HG02885 (cell line): Measurements from ENCODE around the gene ETS2.
A peak's percentile ranks its signal among the peaks of the same experiment; 100 is the strongest.

Experiments
- ATAC-seq: cut with Tn5 transposase; IDR thresholded peaks from one replicate; pipeline ENCODE4 v1.9.1; 2021; ENCODE audit warnings: mild to moderate bottlenecking; ENCODE audit not compliant: unreplicated experiment, poor library complexity

The ETS2 gene

DNA sequence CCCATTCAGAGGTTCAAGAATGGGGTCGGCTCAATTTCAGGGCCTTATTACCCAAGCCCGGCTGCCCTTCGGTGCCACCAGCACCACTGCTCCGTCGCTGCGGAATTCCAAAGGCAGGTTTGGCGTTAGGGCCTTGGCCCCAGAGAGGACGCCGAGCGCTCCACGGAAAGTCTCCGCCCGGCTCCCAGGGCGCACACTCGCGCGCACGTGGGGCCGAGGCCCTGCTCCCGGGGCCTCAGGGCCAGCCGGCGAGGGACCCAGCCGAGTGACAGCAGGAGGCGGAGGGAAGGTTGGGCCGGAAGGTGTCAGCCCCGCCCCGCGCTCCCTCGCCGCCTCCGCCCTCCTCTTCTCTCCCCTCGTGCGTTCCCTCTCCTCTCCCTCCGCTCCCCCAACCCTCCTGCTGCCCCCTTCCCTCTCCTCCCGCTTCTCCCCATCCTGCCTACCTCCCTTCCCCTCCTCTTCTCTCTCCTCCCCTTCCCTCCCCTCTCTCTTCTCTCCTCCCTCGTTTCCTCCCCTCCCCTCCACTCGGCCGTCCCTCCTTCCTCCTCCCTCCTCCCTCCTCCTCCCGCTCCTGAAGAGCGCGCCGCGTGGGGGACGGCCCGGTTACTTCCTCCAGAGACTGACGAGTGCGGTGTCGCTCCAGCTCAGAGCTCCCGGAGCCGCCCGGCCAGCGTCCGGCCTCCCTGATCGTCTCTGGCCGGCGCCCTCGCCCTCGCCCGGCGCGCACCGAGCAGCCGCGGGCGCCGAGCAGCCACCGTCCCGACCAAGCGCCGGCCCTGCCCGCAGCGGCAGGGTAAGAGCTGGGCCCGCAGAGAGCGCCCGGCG is at the start of gene ETS2:
Gene ETS2 (plus strand): TSS at position 602 of the 825 bp plus-strand sequence. CDS start 4,106 bp downstream, outside the sequence.
- peak; percentile 82 for ATAC-seq

DNA sequence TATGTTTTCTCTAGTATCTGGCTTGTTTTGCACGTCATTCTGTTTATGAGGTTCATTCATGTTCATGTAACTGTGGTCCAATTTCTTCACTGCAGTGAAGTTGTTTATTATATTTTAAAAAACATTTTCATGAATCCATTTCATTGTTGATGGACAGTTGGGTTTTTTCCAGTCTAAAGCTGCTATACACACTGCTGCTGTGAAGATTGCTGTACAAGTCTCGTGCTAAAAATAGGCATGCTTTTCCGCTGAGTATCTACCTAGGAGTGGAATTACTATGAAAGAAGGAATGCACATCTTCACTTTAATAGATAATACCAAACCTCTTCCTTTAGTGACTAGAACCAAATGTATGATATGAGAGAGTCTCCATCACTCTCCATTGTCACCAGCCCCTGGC is 49.0 kb upstream of the ETS2 start:
- no peak for ATAC-seq

DNA sequence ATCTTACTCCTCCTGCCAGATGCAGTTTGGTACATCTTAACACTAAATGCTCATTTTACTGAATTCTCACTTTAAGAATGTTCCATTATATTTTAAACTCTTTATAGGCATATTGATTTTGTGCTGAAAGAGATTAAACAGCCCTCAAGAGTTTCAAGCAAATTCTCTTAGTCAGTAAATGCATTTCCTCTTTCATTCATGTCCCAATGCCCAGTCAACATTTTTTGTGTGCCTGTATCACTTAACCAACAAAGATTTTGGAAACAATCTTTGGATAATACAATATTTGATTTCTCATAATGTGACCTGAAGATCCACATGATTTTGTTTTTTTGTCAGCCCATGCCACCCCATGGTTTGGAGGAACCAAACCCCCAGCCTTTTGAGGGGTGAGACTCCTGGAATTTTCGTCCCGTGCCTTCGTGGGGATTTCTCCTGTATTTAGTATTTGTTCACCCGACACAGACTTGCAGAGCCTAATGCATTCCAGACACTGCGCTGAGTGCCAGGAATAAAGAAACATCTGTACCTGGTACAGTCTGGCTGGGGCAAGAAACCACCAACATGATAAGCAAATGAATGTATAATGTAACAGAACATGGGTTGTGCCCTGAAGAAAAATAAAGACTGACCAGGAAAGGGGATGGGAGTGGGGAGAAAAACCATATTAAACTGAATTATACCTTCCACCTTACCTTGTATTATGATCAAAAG is 47.1 kb upstream of the ETS2 start:
- ATAC-seq = no peak

DNA sequence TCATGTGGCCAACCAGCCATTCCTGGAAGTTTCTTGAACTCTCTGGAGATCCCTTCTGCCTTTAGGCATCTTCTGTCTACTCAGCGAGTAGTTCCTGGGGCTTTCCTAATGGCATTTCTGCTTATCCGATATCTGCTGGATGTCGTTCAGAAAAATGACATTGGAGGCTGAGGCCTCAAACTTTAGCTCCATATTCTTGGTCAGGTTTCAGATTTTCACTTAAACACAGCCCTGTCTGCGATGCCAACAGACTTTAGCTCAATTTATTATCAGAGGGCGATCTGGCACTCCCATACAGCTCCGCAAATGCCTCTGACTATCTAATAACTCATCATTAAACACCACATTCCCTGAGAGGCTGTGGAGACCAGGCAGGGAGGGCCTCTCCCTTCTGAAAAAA is 46.3 kb upstream of the ETS2 start:
- no peak for ATAC-seq

DNA sequence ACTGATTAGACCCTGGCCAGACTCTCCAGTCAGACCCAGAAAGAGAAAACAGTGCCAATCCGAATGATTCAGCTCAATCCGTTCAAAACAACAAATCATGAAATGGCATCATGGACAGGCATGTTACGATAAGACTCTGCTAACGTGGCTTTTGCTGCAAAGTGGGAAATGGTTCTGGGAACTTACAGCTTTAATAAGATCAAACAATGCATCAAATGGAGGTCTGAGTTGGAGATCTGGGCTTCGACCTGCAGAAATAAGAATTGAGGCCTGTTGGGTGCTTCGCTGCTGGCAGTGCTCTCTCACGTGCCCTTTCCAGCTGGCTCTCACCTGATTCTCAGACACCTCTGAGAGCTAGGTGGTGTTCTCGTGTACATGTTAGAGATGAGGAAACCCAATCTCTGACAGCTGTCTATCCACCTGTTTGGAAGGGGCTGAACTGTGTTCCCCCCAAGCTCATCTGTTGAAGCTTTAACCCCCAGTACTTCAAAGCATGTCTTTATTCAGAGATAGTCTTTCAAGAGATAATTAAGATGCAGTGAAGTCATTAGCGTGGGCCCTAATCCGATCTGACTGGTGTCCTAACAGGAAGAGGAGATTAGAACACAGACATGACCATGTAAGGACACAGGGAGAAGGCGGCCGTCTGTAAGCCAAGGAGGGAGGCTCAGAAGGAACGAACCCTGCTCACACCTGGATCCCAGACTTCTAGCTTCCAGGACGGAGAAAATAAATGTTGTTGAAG is 45.5 kb upstream of the ETS2 start:
- no peak for ATAC-seq

DNA sequence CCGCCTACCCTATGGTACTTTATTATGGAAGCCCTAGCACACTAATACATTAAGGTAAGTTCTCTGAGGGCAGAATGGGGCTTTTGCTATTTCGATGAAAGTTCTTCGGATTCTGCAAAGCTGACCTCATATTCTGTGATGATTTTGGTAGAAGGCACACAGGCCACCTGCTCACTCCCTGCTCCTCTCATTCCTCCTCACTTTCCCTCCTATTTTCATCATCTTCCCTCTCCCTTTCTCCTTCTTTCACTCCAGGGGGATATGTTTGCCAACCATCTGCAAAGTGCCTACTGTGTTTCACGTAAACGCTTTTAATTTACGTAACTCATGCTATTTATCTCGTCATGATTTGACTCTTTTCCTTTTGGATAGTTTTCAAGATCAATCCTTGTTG is 45.0 kb upstream of the ETS2 start:
- ATAC-seq = no peak

DNA sequence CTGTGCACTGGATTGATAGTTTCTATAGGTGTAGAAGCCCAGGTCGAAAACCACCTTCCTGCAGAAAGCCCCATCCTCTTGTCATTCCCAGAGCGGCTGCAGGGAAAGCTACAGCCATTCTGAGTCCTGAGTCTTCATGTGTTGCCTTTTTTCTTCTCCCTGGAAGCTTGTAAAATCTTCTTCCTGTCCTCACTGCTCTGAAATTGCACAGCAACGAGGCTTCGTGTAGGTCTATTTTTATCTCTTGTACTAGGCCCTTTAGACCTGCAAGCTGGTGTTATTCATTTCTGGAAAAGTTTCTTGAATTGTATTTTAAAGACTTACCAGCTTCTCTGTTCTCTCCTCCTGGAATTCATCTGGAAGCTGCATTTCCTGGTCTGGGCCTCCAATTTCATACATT is 44.2 kb upstream of the ETS2 start:
- ATAC-seq = no peak

DNA sequence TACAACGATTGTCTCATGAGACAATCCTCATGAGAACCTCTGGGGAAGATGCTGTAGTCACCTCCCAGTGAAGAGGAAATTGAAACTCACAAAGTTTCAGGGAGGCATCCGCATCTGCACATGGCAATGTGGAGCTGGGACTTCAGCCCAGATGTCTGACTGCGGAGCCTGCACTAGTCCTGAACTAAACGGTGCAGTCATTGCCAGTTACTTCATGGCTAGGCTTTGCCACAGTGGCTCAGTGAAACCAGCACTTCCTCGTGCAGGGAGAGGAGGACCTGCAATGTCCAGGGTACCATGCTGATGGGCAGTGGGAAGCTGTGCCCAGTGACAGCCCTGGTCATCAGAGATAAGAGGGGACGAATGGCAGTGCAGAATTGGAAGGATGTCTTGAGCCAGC is 40.7 kb upstream of the ETS2 start:
- ATAC-seq = no peak

DNA sequence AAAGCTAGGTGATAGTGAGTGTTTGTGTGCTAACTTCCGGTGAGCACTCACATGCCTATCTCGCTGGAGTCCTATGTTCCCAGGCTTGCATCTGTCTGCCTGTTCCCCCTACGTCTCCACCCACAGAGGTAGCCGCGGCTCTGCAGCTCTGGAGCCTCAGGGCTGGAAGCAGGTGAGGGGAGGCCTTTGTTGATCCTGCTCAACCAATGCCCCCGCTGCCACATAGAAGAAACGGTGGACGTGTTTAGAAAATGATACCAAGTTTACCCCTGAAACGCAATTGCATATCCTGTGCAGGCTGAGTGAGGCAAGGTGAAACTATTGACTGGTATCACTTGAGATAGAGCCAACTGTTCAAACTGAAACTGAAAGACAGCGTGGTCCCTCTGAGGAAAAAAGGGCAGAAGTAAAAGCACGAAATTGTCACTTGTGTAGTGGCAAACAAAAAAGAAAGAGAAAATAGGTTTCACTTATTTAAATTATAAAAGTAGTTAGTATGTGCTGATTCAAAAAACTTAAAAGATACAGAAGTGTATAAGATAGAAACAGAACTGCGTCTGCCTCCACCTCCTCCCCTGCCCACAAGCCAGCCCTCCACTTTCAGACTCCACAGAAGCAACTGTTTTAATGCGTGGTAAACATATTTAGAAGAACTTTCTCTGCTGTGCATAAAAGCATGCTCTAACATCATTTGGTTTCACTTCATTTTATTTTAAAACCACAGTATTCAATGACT is 38.6 kb upstream of the ETS2 start:
- ATAC-seq = peak; percentile 91

DNA sequence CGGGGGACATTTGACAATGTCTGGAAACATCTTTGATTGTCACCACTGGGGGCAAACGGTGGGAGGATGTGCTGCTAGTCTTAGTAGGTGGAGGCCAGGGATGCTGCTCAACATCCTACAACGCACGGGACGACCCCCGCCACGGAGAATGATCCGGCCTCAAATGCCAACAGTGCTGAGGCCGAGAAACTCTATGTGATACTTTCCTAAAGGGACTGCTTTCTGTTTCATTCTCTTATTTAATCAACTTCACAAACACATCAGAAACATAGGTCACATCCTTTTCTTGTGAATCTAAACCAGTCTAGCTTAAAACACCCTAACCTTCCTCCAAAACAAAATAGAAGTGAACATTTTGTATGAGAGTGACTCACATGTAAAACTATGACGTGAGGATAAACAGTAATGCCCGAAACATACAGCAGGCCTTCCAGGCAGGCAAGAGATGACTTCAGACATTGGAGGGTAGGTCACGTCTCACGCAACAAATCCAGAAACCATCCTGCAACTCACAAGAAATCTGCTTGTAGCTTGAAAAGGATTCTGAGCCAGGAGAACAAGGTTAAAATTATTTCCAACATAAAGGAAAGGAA is 37.2 kb upstream of the ETS2 start:
- ATAC-seq = no peak

DNA sequence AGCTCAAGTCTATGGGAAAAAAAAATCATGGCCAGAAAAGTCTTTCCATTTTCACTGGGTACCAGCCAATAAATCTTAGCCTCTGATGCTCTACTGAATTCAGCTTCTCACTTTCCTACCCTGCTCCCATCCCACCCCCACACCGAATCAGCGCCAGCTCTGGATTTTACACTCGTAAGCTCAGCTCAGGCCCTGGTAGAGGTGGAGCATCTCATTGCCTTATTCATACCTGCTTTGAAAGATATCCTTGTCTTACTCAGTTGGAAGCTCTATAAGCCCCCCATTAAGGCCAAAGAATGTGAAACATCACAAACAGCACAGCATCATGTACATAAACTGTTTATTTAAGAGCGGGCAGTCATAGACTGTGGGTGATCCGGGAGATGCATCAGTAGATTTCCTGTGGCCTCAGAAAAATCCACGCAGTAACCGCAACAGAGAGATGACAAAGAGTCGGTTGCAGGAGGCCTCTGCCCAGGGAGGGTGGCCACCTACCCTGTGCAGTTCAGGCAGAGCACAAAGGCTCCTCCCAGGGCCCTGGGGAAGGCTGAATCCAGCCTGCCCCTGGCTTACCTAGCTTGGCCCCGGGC is 36.4 kb upstream of the ETS2 start:
- ATAC-seq = no peak

DNA sequence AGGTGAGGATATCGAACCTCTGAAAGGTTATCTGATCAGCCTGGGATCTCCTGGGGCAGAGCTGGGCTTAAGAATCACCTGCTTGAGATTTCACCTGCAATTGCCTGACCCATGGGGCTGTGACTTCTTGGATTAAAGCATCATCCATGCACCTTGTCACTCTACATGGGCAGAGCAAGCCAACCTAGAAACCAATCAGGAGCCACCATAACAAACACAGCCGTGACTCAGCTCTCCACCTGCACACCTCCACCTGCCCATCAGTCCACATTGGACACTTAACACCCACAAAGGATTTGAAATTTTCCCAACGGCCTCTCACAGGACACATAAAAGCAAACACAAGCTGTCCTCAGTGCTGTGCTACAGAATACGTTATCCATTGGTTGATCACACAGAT is 35.1 kb upstream of the ETS2 start:
- no peak for ATAC-seq

DNA sequence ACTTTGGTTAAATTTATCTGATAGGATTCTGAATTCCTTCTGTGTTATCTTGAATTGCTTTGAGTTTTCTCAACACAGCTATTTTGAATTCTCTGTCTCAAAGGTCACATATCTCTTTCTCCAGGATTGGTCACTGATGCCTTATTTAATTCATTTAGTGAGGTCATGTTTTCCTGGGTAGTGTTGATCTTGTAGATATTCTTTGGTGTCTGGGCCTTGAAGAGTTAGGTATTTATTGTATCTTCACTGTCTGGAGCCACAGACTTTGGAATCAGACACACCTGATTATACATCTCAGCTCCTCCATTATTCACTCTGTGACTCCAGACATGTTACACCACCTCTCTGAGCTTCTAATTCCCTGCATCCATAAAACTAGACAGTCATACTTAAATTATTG is 34.2 kb upstream of the ETS2 start:
- ATAC-seq = no peak

DNA sequence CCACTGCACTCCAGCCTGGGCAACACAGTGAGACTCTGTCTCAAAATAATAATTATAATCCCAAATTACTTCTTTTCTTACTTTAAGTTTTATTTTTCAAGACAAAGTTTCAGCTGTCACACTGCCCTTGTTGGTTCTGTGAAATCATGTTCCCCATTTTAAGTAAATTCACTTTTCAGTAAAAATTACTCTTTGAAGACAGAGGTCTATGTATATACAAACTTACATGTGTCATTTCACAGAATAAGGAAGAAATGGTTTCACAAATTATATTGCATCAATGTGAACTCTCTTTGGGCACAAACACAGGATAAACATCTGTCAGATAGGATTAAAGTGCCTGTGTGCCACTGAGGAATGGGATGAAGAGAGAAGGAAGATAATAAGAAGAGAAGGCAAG is 33.1 kb upstream of the ETS2 start:
- ATAC-seq = no peak

DNA sequence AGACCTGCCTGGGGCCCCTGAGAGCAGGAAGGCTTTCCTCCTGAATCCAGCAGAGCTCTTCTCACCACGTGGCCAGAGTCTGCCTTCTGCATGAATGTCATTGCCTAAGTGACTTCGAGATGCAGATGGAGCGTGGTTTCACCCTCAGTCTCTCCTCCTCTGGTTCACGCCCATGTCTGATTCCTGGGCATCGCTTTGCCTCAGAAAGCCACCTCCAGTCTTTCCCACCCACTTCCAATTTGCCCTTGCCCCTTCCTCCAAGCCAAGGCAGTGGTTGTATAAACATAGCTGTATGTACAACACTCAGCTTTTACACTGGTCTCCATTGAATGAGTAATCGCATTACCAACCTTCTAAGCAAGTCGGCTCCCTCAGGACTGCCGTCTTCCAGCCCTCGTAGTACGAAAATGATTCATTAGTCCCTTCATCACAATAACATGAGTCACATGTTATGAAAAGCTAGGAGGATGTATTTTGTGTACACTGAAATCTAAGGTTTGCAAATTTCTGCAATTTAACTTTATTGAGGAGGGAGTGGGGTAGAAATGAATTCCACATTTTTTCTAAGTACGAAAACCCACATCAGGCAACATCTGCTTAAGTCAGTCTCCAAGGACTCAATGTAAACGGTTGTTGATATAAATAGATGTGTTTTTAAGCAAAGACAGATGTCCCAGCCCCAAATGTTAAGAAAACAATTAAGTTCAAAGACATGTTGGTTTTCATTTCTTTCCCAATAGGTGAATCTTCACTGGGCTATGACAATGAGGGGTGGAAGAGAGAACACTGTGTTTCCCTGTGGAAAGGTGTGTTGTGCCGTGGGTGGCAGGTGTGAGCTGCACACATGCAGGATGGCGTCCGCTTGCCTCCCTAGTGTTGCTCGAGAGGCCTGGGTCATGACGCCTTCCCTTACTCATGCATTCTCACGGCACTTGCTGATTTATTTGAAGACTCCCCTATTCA is 32.3 kb upstream of the ETS2 start:
- peak; percentile 63 for ATAC-seq

DNA sequence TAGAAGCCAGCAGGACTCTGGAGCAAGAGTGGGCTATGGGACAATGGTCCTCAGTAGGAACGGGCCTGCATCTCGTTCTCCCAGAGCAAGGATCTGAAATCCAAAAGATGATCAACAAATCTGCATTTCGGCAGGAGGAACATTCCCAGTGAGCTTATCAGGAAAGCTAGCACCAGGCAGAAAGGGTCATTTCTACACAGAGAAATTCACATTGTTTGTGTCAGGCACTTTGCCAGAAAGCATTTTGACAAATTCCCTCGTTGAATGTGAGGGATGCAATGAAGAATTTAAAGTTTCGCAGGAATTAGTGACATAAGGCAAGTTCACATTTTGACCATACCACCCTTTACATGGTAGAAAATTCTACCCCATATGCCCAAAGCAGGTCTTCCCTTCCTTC is 31.6 kb upstream of the ETS2 start:
- no peak for ATAC-seq

DNA sequence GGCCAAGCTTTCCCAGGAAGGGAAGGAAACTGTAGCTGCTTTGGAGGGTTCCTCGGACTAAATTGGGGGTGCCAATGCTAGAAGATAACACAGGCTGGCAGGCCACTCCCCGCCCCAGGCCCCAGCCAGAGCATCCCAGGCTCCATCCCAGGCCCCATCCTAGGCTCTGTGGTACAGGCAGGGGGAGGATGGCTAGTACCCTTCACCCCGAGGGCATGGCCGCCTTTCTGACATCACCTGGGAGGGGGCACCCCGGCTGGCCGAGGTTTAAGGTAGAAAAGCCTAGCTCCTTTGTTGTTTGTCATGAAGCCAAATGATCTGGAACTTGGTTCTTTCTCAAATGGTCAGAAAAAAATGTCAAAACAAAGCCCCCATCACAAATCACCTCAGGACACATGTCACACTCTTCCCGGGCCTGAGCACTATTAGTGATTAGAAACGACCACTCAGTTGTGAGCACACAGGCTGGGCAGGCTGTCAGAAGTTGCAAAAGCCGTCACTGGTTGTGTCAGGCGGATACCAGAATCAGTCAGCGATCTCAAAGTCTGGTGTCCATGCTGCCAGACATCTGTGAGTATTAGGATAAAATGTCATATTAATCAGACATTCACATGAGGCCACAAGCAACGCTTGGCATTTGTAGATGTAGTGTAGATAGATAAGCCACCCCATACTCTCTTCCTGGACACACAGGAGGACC is 31.0 kb upstream of the ETS2 start:
- ATAC-seq = no peak

DNA sequence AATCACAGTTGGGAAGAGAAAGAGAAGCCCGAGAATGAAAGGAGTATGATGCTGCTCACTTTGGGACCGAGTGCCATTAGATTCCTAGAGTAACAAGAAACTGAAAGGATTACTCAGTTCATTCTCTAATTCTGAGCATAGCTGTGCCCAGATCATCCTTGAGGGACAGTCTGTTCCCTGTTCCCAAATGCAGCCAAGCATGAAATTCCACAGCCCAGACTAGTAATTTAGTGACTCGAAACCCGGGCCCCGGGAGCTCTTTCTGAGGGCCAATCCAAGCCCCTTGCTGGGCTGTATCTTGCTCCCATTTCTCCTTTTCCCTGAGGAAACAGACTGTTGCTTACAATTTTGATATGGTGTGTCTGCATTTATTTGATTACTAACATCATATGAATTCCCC is 30.0 kb upstream of the ETS2 start:
- ATAC-seq = no peak
